Left ventricle myocardium inferior (tissue), 1 donor: Measurements from ENCODE around the gene NALCN. TPM values are rescaled to one million over a fixed set of nuclear protein-coding genes. Genes with fewer than 3 reads are reported as not detected.

Experiments
- DNase-seq: peaks from one replicate; pipeline ENCODE4 v3.0.0-alpha.2; 2020
- H3K27ac ChIP-seq: fragments of 200-600 bp; replicated peaks from 2 replicates; pipeline ENCODE4 v1.8.0; 2021
- H3K27me3 ChIP-seq: fragments of 200-600 bp; 2 replicates; pipeline ENCODE4 v1.8.0; 2021; ENCODE audit warnings: low read depth
- H3K36me3 ChIP-seq: fragments of 200-600 bp; 2 replicates; pipeline ENCODE4 v1.8.0; 2021
- H3K4me1 ChIP-seq: fragments of 200-600 bp; 2 replicates; pipeline ENCODE4 v1.8.0; 2021
- H3K4me3 ChIP-seq: fragments of 200-600 bp; 2 replicates; pipeline ENCODE4 v1.8.0; 2021; ENCODE audit warnings: mild to moderate bottlenecking, moderate library complexity
- H3K9me3 ChIP-seq: fragments of 200-600 bp; replicated peaks from 2 replicates; pipeline ENCODE4 v1.8.0; 2021
- CTCF ChIP-seq: fragments of 200-600 bp; IDR thresholded peaks from 2 replicates; pipeline ENCODE4 v1.8.0; 2021; ENCODE audit warnings: antibody characterized with exemption, mild to moderate bottlenecking, borderline replicate concordance
- intact Hi-C: fragments of 100-400 bp; cut with micrococcal nuclease; formaldehyde crosslinking; loops from one replicate; pipeline ENCODE4 v1.11.0; 2022
- total RNA-seq: library from RNA; stranded (reverse); fragmentation: NEBNext Ultra II Directional; extraction: Animal tissue kit (Norgen Biotek cat#: 25700); gene quantifications from one replicate; pipeline ENCODE4 v1.2.1, GENCODE V29; 2021
- donor health status: DM: no; HTN: yes; CAD: no; lungs with severe emphysema.

NALCN gene
- total RNA-seq, 1 donor from 2014 or later, result 8.3 TPM

- H3K9me3 ChIP-seq, result peaks cover 3% of the 10 kb centered on the region
- peaks cover 9% of the 10 kb centered on the region for H3K4me1 ChIP-seq
- H3K36me3 ChIP-seq, result peaks cover 15% of the 10 kb centered on the region
- DNase-seq, result no peak
- H3K27ac ChIP-seq, result no peak overlapping the region
- intact Hi-C loops, result no loop called here
- no peak overlapping the region for H3K4me3 ChIP-seq
- H3K27me3 ChIP-seq, result no peaks in the 10 kb centered on the region
- no peak for TF ChIP-seq CTCF
These were observed 307.3 kb downstream of the NALCN start for GRCh38 chr13:101109005-101109404.

GRCh38 chr13:101098873-101099272, 317.4 kb downstream of the NALCN start:
- no peak for TF ChIP-seq CTCF
- Histone ChIP-seq H3K9me3 (no peaks in the 10 kb centered on the region), H3K27ac (no peak overlapping the region), H3K36me3 (no peaks in the 10 kb centered on the region), H3K4me3 (no peak overlapping the region), H3K27me3 (no peaks in the 10 kb centered on the region), H3K4me1 (no peaks in the 10 kb centered on the region)
- intact Hi-C loops, result no loop called here
- no peak for DNase-seq

- Histone ChIP-seq H3K9me3 (no peaks in the 10 kb centered on the region), H3K4me3 (no peak overlapping the region), H3K27me3 (no peaks in the 10 kb centered on the region), H3K27ac (no peak overlapping the region), H3K4me1 (no peaks in the 10 kb centered on the region), H3K36me3 (no peaks in the 10 kb centered on the region)
- no peak for TF ChIP-seq CTCF
- intact Hi-C loops, result no loop called here
- no peak for DNase-seq
These were observed 323.3 kb downstream of the NALCN start for GRCh38 chr13:101092985-101093384.

- no peaks in the 10 kb centered on the region for H3K9me3 ChIP-seq
- no peak for TF ChIP-seq CTCF
- H3K4me3 ChIP-seq, result no peak overlapping the region
- H3K27me3 ChIP-seq, result no peaks in the 10 kb centered on the region
- intact Hi-C loops, result no loop called here
- DNase-seq, result no peak
- H3K4me1 ChIP-seq, result no peaks in the 10 kb centered on the region
- no peak overlapping the region for H3K27ac ChIP-seq
- H3K36me3 ChIP-seq, result no peaks in the 10 kb centered on the region
These were observed 326.0 kb downstream of the NALCN start for GRCh38 chr13:101090287-101090686.

GRCh38 chr13:101085551-101085950, 330.8 kb downstream of the NALCN start:
- Histone ChIP-seq H3K27me3 (no peaks in the 10 kb centered on the region), H3K4me1 (no peaks in the 10 kb centered on the region), H3K9me3 (no peaks in the 10 kb centered on the region), H3K4me3 (no peak overlapping the region), H3K27ac (no peak overlapping the region), H3K36me3 (no peaks in the 10 kb centered on the region)
- DNase-seq, result no peak
- no peak for TF ChIP-seq CTCF
- intact Hi-C loops, result no loop called here

- intact Hi-C loops, result no loop called here
- H3K36me3 ChIP-seq, result no peaks in the 10 kb centered on the region
- H3K27me3 ChIP-seq, result no peaks in the 10 kb centered on the region
- no peaks in the 10 kb centered on the region for H3K9me3 ChIP-seq
- no peaks in the 10 kb centered on the region for H3K4me1 ChIP-seq
- TF ChIP-seq CTCF, result no peak
- DNase-seq, result no peak
- no peak overlapping the region for H3K4me3 ChIP-seq
- H3K27ac ChIP-seq, result no peak overlapping the region
These were observed 333.9 kb downstream of the NALCN start for GRCh38 chr13:101082441-101082840.
